ENCODE measurements around the gene PARP3.
"Not testable (repeated sequence)": the region's sequence is repeated elsewhere in the genome, so short reads cannot be mapped to it uniquely, and the experiment has no call there.

PARP3 gene

GRCh38 chr3:51941798-51942602 is at the start of gene PARP3, which contains the start of gene RRP9:
TSS of gene PARP3 (plus strand) at chr3:51942363. CDS start at chr3:51943356, 993 bp downstream.
TSS of gene RRP9 (minus strand) at chr3:51941904. CDS start at chr3:51941867, 37 bp downstream.
- peak; percentile 99 for FAIRE-seq

- FAIRE-seq: no peak
These were observed 47.8 kb upstream of the PARP3 start for GRCh38 chr3:51894391-51894790.

GRCh38 chr3:51894939-51895338 is 47.2 kb upstream of the PARP3 start:
- FAIRE-seq: no peak

GRCh38 chr3:51896607-51897305 is 45.4 kb upstream of the PARP3 start:
- FAIRE-seq: no peak

- FAIRE-seq: no peak
These were observed 44.8 kb upstream of the PARP3 start for GRCh38 chr3:51897391-51897790.

GRCh38 chr3:51900043-51900442 is 42.1 kb upstream of the PARP3 start:
- not testable (repeated sequence) for FAIRE-seq

- FAIRE-seq: not testable (repeated sequence)
These were observed 39.8 kb upstream of the PARP3 start for GRCh38 chr3:51902361-51902760.

- FAIRE-seq: no peak
These were observed 37.9 kb upstream of the PARP3 start for GRCh38 chr3:51904034-51904823.

GRCh38 chr3:51908026-51908425 is 34.1 kb upstream of the PARP3 start:
- no peak for FAIRE-seq

- FAIRE-seq: no peak
These were observed 25.7 kb upstream of the PARP3 start for GRCh38 chr3:51916418-51916817.

GRCh38 chr3:51921081-51921578 is 21.0 kb upstream of the PARP3 start:
- no peak for FAIRE-seq

GRCh38 chr3:51927061-51927977 is 14.8 kb upstream of the PARP3 start:
- no peak for FAIRE-seq

- no peak for FAIRE-seq
These were observed 13.7 kb upstream of the PARP3 start for GRCh38 chr3:51928438-51928837.

GRCh38 chr3:51928981-51929380 is 13.2 kb upstream of the PARP3 start:
- FAIRE-seq: not testable (repeated sequence)

- FAIRE-seq: no peak
These were observed 12.7 kb upstream of the PARP3 start for GRCh38 chr3:51929420-51930003.

GRCh38 chr3:51930439-51930838 is 11.7 kb upstream of the PARP3 start:
- FAIRE-seq: no peak

GRCh38 chr3:51931756-51932155 is 10.4 kb upstream of the PARP3 start:
- FAIRE-seq: no peak

GRCh38 chr3:51932471-51933370 is 9.4 kb upstream of the PARP3 start:
- no peak for FAIRE-seq

GRCh38 chr3:51933471-51934138 is 8.6 kb upstream of the PARP3 start:
- FAIRE-seq: no peak
